H9 (cell line): ENCODE results near the gene CRELD2. TPM values are rescaled to one million over a fixed set of nuclear protein-coding genes. Genes with fewer than 3 reads are reported as not detected.

Experiments
- DNase-seq: peaks from one replicate; pipeline ENCODE4 v3.0.0-alpha.2; 2017
- H2AFZ ChIP-seq: one replicate; pipeline ENCODE4 v1.6.1; 2013; ENCODE audit warnings: mild to moderate bottlenecking, low read length, control low read depth, moderate library complexity
- H2AK5ac ChIP-seq: 2 replicates; pipeline ENCODE4 v1.6.1; 2013; ENCODE audit warnings: low read length, control low read depth, mixed read lengths; ENCODE audit not compliant: insufficient read length
- H2BK120ac ChIP-seq: one replicate; pipeline ENCODE4 v1.6.1; 2013; ENCODE audit warnings: low read depth, mild to moderate bottlenecking, low read length, control low read depth, inconsistent platforms; ENCODE audit not compliant: poor library complexity, severe bottlenecking
- H2BK12ac ChIP-seq: 2 replicates; pipeline ENCODE4 v1.6.1; 2013; ENCODE audit warnings: low read length, control low read depth, mixed read lengths, low read depth; ENCODE audit not compliant: insufficient read length
- H2BK15ac ChIP-seq: 2 replicates; pipeline ENCODE4 v1.6.1; 2013; ENCODE audit warnings: low read depth, low read length, control low read depth
- H2BK20ac ChIP-seq: one replicate; pipeline ENCODE4 v1.6.1; 2013; ENCODE audit warnings: low read depth, mild to moderate bottlenecking, low read length, control low read depth, inconsistent platforms; ENCODE audit not compliant: poor library complexity, severe bottlenecking
- H2BK5ac ChIP-seq: 2 replicates; pipeline ENCODE4 v1.6.1; 2013; ENCODE audit warnings: low read length, control low read depth, mixed read lengths; ENCODE audit not compliant: insufficient read length
- H3K14ac ChIP-seq: 2 replicates; pipeline ENCODE4 v1.6.1; 2013; ENCODE audit warnings: low read length, control low read depth; ENCODE audit not compliant: insufficient read depth
- H3K18ac ChIP-seq: 2 replicates; pipeline ENCODE4 v1.6.1; 2013; ENCODE audit warnings: low read depth, mild to moderate bottlenecking, mixed read lengths, low read length, control low read depth; ENCODE audit not compliant: insufficient read length
- H3K23ac ChIP-seq: 2 replicates; pipeline ENCODE4 v1.6.1; 2013; ENCODE audit warnings: low read length, control low read depth, mixed read lengths, low read depth; ENCODE audit not compliant: insufficient read length
- H3K23me2 ChIP-seq: 2 replicates; pipeline ENCODE4 v1.6.1; 2013; ENCODE audit warnings: low read depth, mild to moderate bottlenecking, mixed read lengths, low read length, control low read depth; ENCODE audit not compliant: insufficient read length, poor library complexity, severe bottlenecking
- H3K27ac ChIP-seq: 2 replicates; pipeline ENCODE4 v1.5.1; 2013; ENCODE audit warnings: low read length, control low read depth, mixed read lengths, low read depth; ENCODE audit not compliant: insufficient read length
- H3K27me3 ChIP-seq: 2 replicates; pipeline ENCODE4 v1.6.1; 2013; ENCODE audit warnings: low read length, control low read depth, inconsistent platforms; ENCODE audit not compliant: insufficient read depth
- H3K4ac ChIP-seq: 2 replicates; pipeline ENCODE4 v1.6.1; 2013; ENCODE audit warnings: low read depth, mild to moderate bottlenecking, control low read depth, inconsistent platforms, low read length, moderate library complexity
- H3K4me1 ChIP-seq: 2 replicates; pipeline ENCODE4 v1.6.1; 2013; ENCODE audit warnings: low read length, control low read depth, inconsistent platforms; ENCODE audit not compliant: insufficient read depth
- H3K4me2 ChIP-seq: 2 replicates; pipeline ENCODE4 v1.6.1; 2013; ENCODE audit warnings: low read length, control low read depth, mixed read lengths; ENCODE audit not compliant: insufficient read length, insufficient read depth
- H3K56ac ChIP-seq: 2 replicates; pipeline ENCODE4 v1.6.1; 2013; ENCODE audit warnings: low read depth, mild to moderate bottlenecking, mixed read lengths, low read length, control low read depth; ENCODE audit not compliant: insufficient read length
- H3K79me1 ChIP-seq: 2 replicates; pipeline ENCODE4 v1.6.1; 2013; ENCODE audit warnings: low read depth, mild to moderate bottlenecking, moderate library complexity, low read length, control low read depth, inconsistent platforms; ENCODE audit not compliant: insufficient read depth, poor library complexity, severe bottlenecking
- H3K79me2 ChIP-seq: 2 replicates; pipeline ENCODE4 v1.6.1; 2013; ENCODE audit warnings: low read length, control low read depth, inconsistent platforms; ENCODE audit not compliant: insufficient read depth
- H3K9ac ChIP-seq: 2 replicates; pipeline ENCODE4 v1.6.1; 2013; ENCODE audit warnings: low read length, control low read depth, mixed read lengths; ENCODE audit not compliant: insufficient read length; ENCODE audit errors: extremely low read depth
- H3K9me3 ChIP-seq: one replicate; pipeline ENCODE4 v1.6.1; 2013; ENCODE audit warnings: low read depth, low read length, inconsistent platforms; ENCODE audit not compliant: control insufficient read depth
- H3T11ph ChIP-seq: one replicate; pipeline ENCODE4 v1.6.1; 2013; ENCODE audit warnings: mild to moderate bottlenecking, low read length, control low read depth, inconsistent platforms
- H4K20me1 ChIP-seq: one replicate; pipeline ENCODE4 v1.6.1; 2013; ENCODE audit not compliant: control insufficient read depth, insufficient read length, insufficient read depth
- H4K5ac ChIP-seq: 2 replicates; pipeline ENCODE4 v1.6.1; 2013; ENCODE audit warnings: low read depth, mild to moderate bottlenecking, mixed read lengths, low read length, control low read depth; ENCODE audit not compliant: insufficient read length
- H4K8ac ChIP-seq: replicated peaks from 2 replicates; pipeline ENCODE4 v1.6.1; 2013; ENCODE audit warnings: low read length, control low read depth, mixed read lengths, low read depth; ENCODE audit not compliant: insufficient read length
- H4K91ac ChIP-seq: 2 replicates; pipeline ENCODE4 v1.6.1; 2013; ENCODE audit warnings: low read depth, mild to moderate bottlenecking, moderate library complexity, mixed read lengths, low read length, control low read depth; ENCODE audit not compliant: insufficient read length
- H3K27ac Mint-ChIP-seq, 3 experiments: 2 replicates in 2 of 3; 3 replicates in 1 of 3; pipeline ENCODE4 v1.8.0; 2020 to 2021; ENCODE audit warnings: mixed read lengths in 3 of 3, mild to moderate bottlenecking in 1 of 3, moderate library complexity in 1 of 3
- H3K27me3 Mint-ChIP-seq: 2 replicates; pipeline ENCODE4 v1.8.0; 2021; ENCODE audit warnings: low read depth, mild to moderate bottlenecking, moderate library complexity, mixed read lengths
- H3K36me3 Mint-ChIP-seq, 3 experiments: 2 replicates in 2 of 3; 3 replicates in 1 of 3; pipeline ENCODE4 v1.8.0; 2020 to 2021; ENCODE audit warnings: low read depth in 3 of 3, mixed read lengths in 3 of 3; ENCODE audit not compliant: insufficient read depth in 1 of 3
- H3K4me1 Mint-ChIP-seq, 2 experiments: 2 replicates each; pipeline ENCODE4 v1.8.0; 2020; ENCODE audit warnings: mixed read lengths in 2 of 2
- H3K4me3 Mint-ChIP-seq, 2 experiments: 2 replicates in 1 of 2; 3 replicates in 1 of 2; pipeline ENCODE4 v1.8.0; 2020 to 2021; ENCODE audit warnings: mild to moderate bottlenecking in 2 of 2, mixed read lengths in 2 of 2, moderate library complexity in 1 of 2
- H3K9me3 Mint-ChIP-seq, 2 experiments: 2 replicates in 1 of 2; 3 replicates in 1 of 2; pipeline ENCODE4 v1.8.0; 2020; ENCODE audit warnings: mild to moderate bottlenecking in 2 of 2, mixed read lengths in 2 of 2, moderate library complexity in 1 of 2
- CTCF ChIP-seq: fragments of 200-600 bp; sonication (generic); conservative IDR thresholded peaks from 3 replicates; pipeline ENCODE4 v1.8.0; 2021; ENCODE audit warnings: antibody characterized with exemption, mild to moderate bottlenecking
- WGBS: extraction: QIAGEN DNeasy Blood & Tissue Kit; methylation state at CpG from one replicate; pipeline ENCODE4 v1.1.7; 2013; ENCODE audit warnings: missing lambda C conversion rate, low lambda C conversion rate, mixed read lengths; ENCODE audit not compliant: insufficient read length; ENCODE audit errors: extremely low coverage; 5-methylcytosine and 5-hydroxymethylcytosine counted together
- total RNA-seq: library from RNA; stranded (reverse); gene quantifications from 2 replicates; pipeline ENCODE4 v1.2.1, GENCODE V29; 2021

CRELD2 gene
- total RNA-seq, 1 experiment from 2014 or later: 34.7 TPM

- Histone ChIP-seq H3K27ac (no peak overlapping the region), H3K79me1 (no peaks in the 10 kb centered on the region), H2BK15ac (no peak overlapping the region), H4K5ac (no peak overlapping the region), H2AFZ (no peak overlapping the region), H3K23ac (no peak overlapping the region), H3K56ac (no peak overlapping the region), H3K14ac (no peak overlapping the region), H4K8ac (no peak overlapping the region), H2BK120ac (no peak overlapping the region), H3K4me2 (no peak overlapping the region), H2BK20ac (no peak overlapping the region), H3K9me3 (no peaks in the 10 kb centered on the region), H4K20me1 (no peaks in the 10 kb centered on the region), H3K4ac (no peak overlapping the region), H3K23me2 (no peaks in the 10 kb centered on the region), H3K27me3 (no peaks in the 10 kb centered on the region), H3K9ac (no peak overlapping the region), H3K4me1 (no peaks in the 10 kb centered on the region), H4K91ac (no peak overlapping the region), H2AK5ac (no peak overlapping the region), H2BK5ac (no peak overlapping the region), H3T11ph (no peak overlapping the region), H3K18ac (no peak overlapping the region), H3K79me2 (no peaks in the 10 kb centered on the region), H2BK12ac (no peak overlapping the region)
- Mint-ChIP-seq H3K4me3 (no peak overlapping the region), H3K27ac (no peak overlapping the region; a peak in 1 of 7 replicates), H3K9me3 (no peaks in the 10 kb centered on the region; a peak in 1 of 5 replicates), H3K36me3 (peaks cover 10 to 50% (median 42%) of the 10 kb centered on the region in 3 experiments; a peak in 6 of 7 replicates), H3K4me1 (peaks cover 0 to 6% of the 10 kb centered on the region in 2 experiments; a peak in 1 of 4 replicates), H3K27me3 (no peaks in the 10 kb centered on the region)
- no CpG with 5 or more reads among the region's 23 CpGs for WGBS
- no peak for TF ChIP-seq CTCF
- DNase-seq: no peak
These were observed 8.8 kb upstream of the CRELD2 start for GRCh38 chr22:49909476-49910205.
